C4-2B (cell line): ENCODE measurements around the gene TNNI3K.

Experiments
- H3K27ac ChIP-seq: fragments of 450-650 bp; 2 replicates; pipeline ENCODE4 v1.5.1; 2017
- CTCF ChIP-seq: fragments of 450-650 bp; conservative IDR thresholded peaks from 2 replicates; pipeline ENCODE4 v1.5.1; 2017; ENCODE audit warnings: mild to moderate bottlenecking
- ZFX ChIP-seq: fragments of 450-650 bp; IDR thresholded peaks from 2 replicates; pipeline ENCODE4 v1.6.1; 2017

TNNI3K gene

GRCh38 chr1:74486036-74486435 lies 250.8 kb downstream of the TNNI3K start:
- no peak overlapping the region for H3K27ac ChIP-seq
- TF ChIP-seq CTCF, result no peak
- TF ChIP-seq ZFX, result no peak

- no peak for TF ChIP-seq ZFX
- no peak for TF ChIP-seq CTCF
These were observed 261.5 kb downstream of the TNNI3K start for GRCh38 chr1:74496669-74497068.

GRCh38 chr1:74498901-74499300 lies 263.7 kb downstream of the TNNI3K start:
- TF ChIP-seq ZFX (no peak), CTCF (no peak)
- no peak overlapping the region for H3K27ac ChIP-seq

More at GRCh38 chr1:74496669-74497068, 261.5 kb downstream of the TNNI3K start:
- no peak overlapping the region for H3K27ac ChIP-seq

GRCh38 chr1:74502432-74502831 lies 267.2 kb downstream of the TNNI3K start:
- TF ChIP-seq ZFX, result no peak
- H3K27ac ChIP-seq, result no peak overlapping the region

GRCh38 chr1:74502858-74503257 lies 267.7 kb downstream of the TNNI3K start:
- no peak overlapping the region for H3K27ac ChIP-seq
- TF ChIP-seq ZFX, result no peak
- no peak for TF ChIP-seq CTCF

- peak; percentile 91 for TF ChIP-seq CTCF
- no peak for TF ChIP-seq ZFX
- H3K27ac ChIP-seq, result no peak overlapping the region
These were observed 269.1 kb downstream of the TNNI3K start for GRCh38 chr1:74504125-74504932.

- TF ChIP-seq ZFX (no peak), CTCF (no peak)
- H3K27ac ChIP-seq, result no peak overlapping the region
These were observed 269.8 kb downstream of the TNNI3K start for GRCh38 chr1:74504933-74505512.
